HuH-7 (cell line): ENCODE data around the gene CALU.

ENCODE experiments used
- DNase-seq: peaks from one replicate; pipeline ENCODE4 v3.0.0; 2011; ENCODE audit warnings: low spot score

The CALU gene

GRCh38 chr7:128747327-128748079 is 8.3 kb downstream of the CALU start:
- no peak for DNase-seq

GRCh38 chr7:128752251-128752650 is 13.1 kb downstream of the CALU start:
- no peak for DNase-seq

GRCh38 chr7:128755075-128755818 is 16.1 kb downstream of the CALU start:
- DNase-seq: no peak

- no peak for DNase-seq
These were observed 16.8 kb downstream of the CALU start for GRCh38 chr7:128755819-128756476.

GRCh38 chr7:128757203-128757602 is 18.0 kb downstream of the CALU start:
- DNase-seq: no peak

GRCh38 chr7:128758553-128758952 is 19.4 kb downstream of the CALU start:
- DNase-seq: no peak

- DNase-seq: no peak
These were observed 20.1 kb downstream of the CALU start for GRCh38 chr7:128759242-128759641.

- DNase-seq: no peak
These were observed 24.4 kb downstream of the CALU start for GRCh38 chr7:128763541-128763940.

GRCh38 chr7:128767475-128768110 is 28.4 kb downstream of the CALU start:
- DNase-seq: no peak

- DNase-seq: no peak
These were observed 31.1 kb downstream of the CALU start for GRCh38 chr7:128770233-128770632.

GRCh38 chr7:128773604-128774003 is 34.4 kb downstream of the CALU start:
- no peak for DNase-seq

- no peak for DNase-seq
These were observed 35.0 kb downstream of the CALU start for GRCh38 chr7:128774029-128774689.

GRCh38 chr7:128774921-128775320 is 35.8 kb downstream of the CALU start:
- no peak for DNase-seq

GRCh38 chr7:128775744-128776474 is 36.8 kb downstream of the CALU start, which contains the start of gene OPN1SW:
OPN1SW (minus strand) TSS chr7:128775794; CDS start chr7:128775781, 13 bp downstream.
- no peak for DNase-seq

GRCh38 chr7:128777156-128778123 is 38.3 kb downstream of the CALU start:
- no peak for DNase-seq

GRCh38 chr7:128778946-128779345 is 39.8 kb downstream of the CALU start:
- no peak for DNase-seq

GRCh38 chr7:128781126-128781525 is 42.0 kb downstream of the CALU start:
- no peak for DNase-seq

GRCh38 chr7:128781851-128782250 is 42.7 kb downstream of the CALU start:
- DNase-seq: no peak

- no peak for DNase-seq
These were observed 44.1 kb downstream of the CALU start for GRCh38 chr7:128783143-128783861.
